ACHN (cell line): Measurements from ENCODE around the gene ADD2.
"Not testable (repeated sequence)": the region's sequence is repeated elsewhere in the genome, so short reads cannot be mapped to it uniquely, and the experiment has no call there.

Experiments
- DNase-seq: peaks from one replicate; pipeline ENCODE4 v3.0.0-alpha.2; 2015
- in situ Hi-C: cut with HindIII; loops from 2 replicates; pipeline ENCODE4 v1.10.0; 2017; ENCODE audit warnings: low sequenced_read_pairs, low pct_ligation_motif_present, low pct_unique_long_range_greater_than_20kb

Gene ADD2

DNA sequence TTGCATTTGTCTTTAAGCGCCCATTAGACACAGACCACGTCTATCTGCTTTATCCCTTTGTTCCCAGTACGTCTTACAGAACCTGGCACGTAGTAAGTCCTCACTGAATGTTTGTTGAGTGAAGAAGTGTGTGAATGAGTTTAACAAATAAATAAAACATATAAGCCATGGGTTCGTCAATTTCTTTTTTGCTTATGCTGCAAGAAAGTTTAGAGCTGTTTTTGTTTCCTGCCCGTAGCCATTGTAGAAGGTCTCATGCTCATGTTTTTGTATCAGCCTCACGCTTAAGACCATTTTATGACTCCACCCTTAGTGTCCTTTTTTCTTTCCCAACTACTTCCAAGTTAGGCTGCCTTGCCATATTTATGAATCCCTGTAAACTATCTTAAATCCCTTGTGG, 2.5 kb downstream of the ADD2 start:
- in situ Hi-C loops = no loop called here
- DNase-seq = no peak

DNA sequence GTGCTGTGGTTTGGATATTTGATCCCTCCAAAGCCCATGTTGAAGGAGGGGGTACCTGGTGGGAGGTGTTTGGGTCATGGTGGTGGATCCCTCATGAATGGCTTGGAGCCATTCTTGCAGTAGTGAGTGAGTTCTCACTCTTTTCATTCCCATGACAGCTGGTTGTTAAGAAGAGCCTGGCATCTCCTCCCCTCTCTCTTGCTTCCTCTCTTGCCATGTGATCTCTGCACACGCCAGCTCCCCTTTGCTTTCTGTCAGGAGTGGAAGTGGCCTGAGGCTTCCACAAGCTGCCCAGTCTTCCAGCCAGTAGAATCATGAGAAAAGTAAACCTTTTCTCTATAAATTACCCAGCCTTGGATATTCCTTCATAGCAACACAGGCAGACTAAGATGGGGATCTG, 8.6 kb downstream of the ADD2 start:
- DNase-seq = no peak
- in situ Hi-C loops = no loop called here

- in situ Hi-C loops = no loop called here
- no peak for DNase-seq
Measured at GRCh38 chr2:70757966-70758365, 10.0 kb downstream of the ADD2 start.

GRCh38 chr2:70757360-70757759, 10.6 kb downstream of the ADD2 start:
- in situ Hi-C loops = no loop called here
- no peak for DNase-seq

DNA sequence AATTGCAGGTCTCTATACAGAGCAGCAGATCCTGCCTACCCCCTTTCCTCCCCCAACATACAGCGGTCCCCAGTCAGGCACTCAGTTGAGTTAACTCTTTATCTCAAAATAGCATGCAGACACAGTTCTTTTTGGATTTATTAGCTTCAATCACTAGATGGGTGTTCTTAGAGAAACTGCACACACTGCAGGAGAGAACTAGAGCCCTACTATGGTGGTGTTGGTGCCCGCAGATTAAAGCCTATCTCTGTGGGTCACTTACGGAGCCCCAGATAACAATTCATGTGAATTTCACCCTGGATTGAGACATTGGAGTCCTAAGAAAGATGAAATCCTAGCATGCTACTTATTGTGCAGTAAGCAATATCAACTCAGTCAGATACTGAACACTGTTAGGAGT, 11.9 kb downstream of the ADD2 start:
- no peak for DNase-seq
- in situ Hi-C loops = no loop called here

DNA sequence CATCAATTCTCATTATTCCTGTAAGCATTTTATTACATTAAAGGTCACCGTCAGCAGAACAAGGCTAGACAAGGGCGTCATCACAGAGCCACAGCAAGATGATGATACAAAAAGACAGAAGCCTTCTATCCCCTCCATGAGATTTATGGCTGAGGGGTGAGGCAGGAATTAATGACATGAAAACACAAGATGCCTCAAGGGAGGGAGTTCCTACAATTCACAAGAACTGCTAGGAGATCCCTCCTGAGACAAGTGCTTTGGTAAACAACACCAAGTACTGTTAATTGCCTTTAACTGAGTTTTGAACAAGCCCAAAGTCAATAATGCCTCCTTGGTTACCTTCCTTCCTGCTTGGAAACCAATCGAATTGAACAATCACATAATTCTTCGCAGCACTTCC, 14.1 kb downstream of the ADD2 start:
- in situ Hi-C loops = no loop called here
- no peak for DNase-seq

GRCh38 chr2:70753031-70753430, 15.0 kb downstream of the ADD2 start:
- in situ Hi-C loops = no loop called here
- DNase-seq = no peak

- in situ Hi-C loops = no loop called here
Measured at GRCh38 chr2:70752396-70752795, 15.6 kb downstream of the ADD2 start.

GRCh38 chr2:70751881-70752280, 16.1 kb downstream of the ADD2 start:
- in situ Hi-C loops = no loop called here
- DNase-seq = no peak

More at GRCh38 chr2:70752396-70752795, 15.6 kb downstream of the ADD2 start:
- DNase-seq = no peak

- in situ Hi-C loops = no loop called here
- no peak for DNase-seq
Measured at GRCh38 chr2:70750320-70750719, 17.7 kb downstream of the ADD2 start.

GRCh38 chr2:70748002-70748784, 19.8 kb downstream of the ADD2 start:
- in situ Hi-C loops = no loop called here
- DNase-seq = peak; percentile 12

DNA sequence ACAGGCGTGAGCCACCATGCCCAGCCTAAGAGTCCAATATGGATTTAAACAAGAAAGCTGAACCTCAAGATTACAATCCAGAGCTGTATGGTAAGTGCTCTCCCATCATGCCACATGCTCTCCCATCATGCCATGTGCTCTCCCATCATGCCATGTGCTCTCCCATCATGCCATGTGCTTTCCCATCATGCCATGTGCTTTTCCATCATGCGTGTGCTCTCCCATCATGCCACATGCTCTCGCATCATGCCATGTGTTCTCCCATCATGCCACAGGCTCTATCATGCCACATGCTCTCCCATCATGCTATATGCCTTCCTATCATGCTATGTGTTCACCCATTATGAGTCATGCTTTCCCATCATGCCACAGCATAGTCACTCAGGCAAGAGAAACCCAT, 20.7 kb downstream of the ADD2 start:
- in situ Hi-C loops = no loop called here
- DNase-seq = no peak

GRCh38 chr2:70746094-70746974, 21.7 kb downstream of the ADD2 start:
- DNase-seq = no peak
- in situ Hi-C loops = no loop called here

GRCh38 chr2:70745276-70745825, 22.6 kb downstream of the ADD2 start:
- DNase-seq = no peak
- in situ Hi-C loops = no loop called here

DNA sequence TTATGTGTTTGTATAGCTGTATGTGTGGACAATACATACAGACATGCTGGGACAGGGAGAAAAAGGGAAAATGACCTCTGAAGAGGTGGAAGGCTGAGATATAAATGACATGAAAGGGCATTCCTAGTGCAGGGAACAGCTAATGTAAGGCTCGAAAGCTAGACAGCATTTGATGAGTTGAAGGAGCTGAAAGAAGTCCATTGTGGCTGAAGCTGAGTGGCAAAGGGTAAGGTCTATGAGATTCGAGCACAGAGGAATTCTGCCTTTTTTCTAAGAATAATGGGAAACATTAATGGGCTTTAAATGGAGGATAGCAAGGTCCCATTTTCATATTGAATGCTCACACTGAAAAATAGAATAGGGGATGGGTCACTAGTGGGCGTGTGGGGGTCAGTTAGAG, 23.6 kb downstream of the ADD2 start:
- DNase-seq = no peak
- in situ Hi-C loops = no loop called here

- DNase-seq = no peak
- in situ Hi-C loops = no loop called here
Measured at GRCh38 chr2:70743677-70744076, 24.3 kb downstream of the ADD2 start.

GRCh38 chr2:70743068-70743467, 24.9 kb downstream of the ADD2 start:
- DNase-seq = no peak
- in situ Hi-C loops = no loop called here

DNA sequence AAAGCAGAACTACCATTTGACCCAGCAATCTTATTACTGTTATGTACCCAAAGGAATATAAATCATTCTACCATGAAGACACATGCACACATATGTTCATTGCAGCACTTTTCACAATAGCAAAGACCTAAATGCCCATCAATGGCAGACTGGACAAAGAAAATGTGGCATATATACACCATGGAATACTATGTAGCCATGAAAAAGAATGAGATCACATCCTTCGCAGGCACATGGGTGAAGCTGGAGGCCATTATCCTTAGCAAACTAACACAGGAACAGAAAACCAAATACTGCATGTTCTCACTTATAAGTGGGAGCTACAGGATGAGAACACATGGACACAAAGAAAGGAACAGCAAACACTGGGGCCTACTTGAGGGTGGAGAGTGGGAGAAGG, 28.5 kb downstream of the ADD2 start:
- in situ Hi-C loops, DNase-seq: not testable (repeated sequence)

DNA sequence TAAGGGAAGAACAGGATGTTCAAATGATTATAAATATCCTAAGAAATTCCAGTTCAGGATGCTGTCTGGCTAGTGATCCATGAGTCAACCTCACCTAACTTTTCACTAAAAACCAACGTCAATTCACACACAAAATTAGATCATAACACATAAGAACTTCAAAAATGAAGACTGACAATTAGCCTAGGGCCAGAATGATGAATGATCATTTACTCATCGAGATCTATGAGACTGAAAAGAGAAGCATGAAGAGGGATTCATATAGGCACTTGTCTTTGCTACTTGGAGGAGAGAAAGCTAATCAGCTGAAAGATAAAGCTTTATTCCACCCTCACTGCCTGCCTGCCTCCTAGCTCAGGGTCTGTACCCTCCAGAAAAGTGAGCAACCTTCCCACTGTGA, 29.8 kb downstream of the ADD2 start:
- DNase-seq = no peak
- in situ Hi-C loops = no loop called here
